Panc1 (cell line): ENCODE data around the gene PTGDR2. TPM values are rescaled to one million over a fixed set of nuclear protein-coding genes. Genes with fewer than 3 reads are reported as not detected.

Experiments
- ATAC-seq: fragments of 200-7000 bp; cut with Tn5 transposase; 2 replicates; pipeline ENCODE4 v1.9.1; 2020; ENCODE audit warnings: mild to moderate bottlenecking, moderate library complexity
- BruUV-seq: library from RNA; stranded (reverse); fragments of 400-500 nt; replicated peaks from 2 replicates; lab custom pipeline; 2021; lab: Mats Ljungman, UMichigan
- CTCF ChIA-PET: fragments of 300-600 bp; sonication (Branson Sonifier 250); formaldehyde crosslinking; loops from one replicate; lab custom pipeline; 2022; ENCODE audit warnings: antibody characterized with exemption; lab: Charles Lee
- POLR2A ChIA-PET: fragments of 300-600 bp; sonication (Branson Sonifier 250); formaldehyde crosslinking; loops from one replicate; lab custom pipeline; 2022; ENCODE audit warnings: antibody characterized with exemption; lab: Charles Lee
- DNase-seq: peaks from one replicate; pipeline ENCODE4 v3.0.0-alpha.2; 2010; ENCODE audit warnings: low read depth, low spot score
- H3K27ac ChIP-seq: 2 replicates; pipeline ENCODE4 v1.5.1; 2011; ENCODE audit warnings: mild to moderate bottlenecking, low read length, inconsistent platforms
- H3K27me3 ChIP-seq: fragments of 200-500 bp; sonication (Bioruptor generic); 2 replicates; pipeline ENCODE4 v1.6.0; 2014; ENCODE audit warnings: low read length, inconsistent platforms; ENCODE audit not compliant: control insufficient read depth, insufficient read depth
- H3K36me3 ChIP-seq: fragments of 200-500 bp; sonication (Bioruptor generic); 2 replicates; pipeline ENCODE4 v1.5.1; 2014; ENCODE audit warnings: inconsistent platforms, mild to moderate bottlenecking, low read length, moderate library complexity; ENCODE audit not compliant: control insufficient read depth, insufficient read depth
- H3K4me1 ChIP-seq: 2 replicates; pipeline ENCODE4 v1.5.1; 2011; ENCODE audit warnings: inconsistent platforms, mild to moderate bottlenecking, low read length, moderate library complexity; ENCODE audit not compliant: control insufficient read depth, insufficient read depth
- H3K4me3 ChIP-seq, 2 experiments: 2 replicates each; pipeline ENCODE4 v1.5.1; 2011 to 2012; ENCODE audit warnings: low read depth in 2 of 2, low read length in 2 of 2, mild to moderate bottlenecking in 2 of 2, inconsistent platforms in 1 of 2, moderate library complexity in 1 of 2
- H3K9me3 ChIP-seq: fragments of 200-500 bp; sonication (Bioruptor generic); 2 replicates; pipeline ENCODE4 v1.5.1; 2014; ENCODE audit warnings: low read depth, mild to moderate bottlenecking, inconsistent platforms, low read length, moderate library complexity; ENCODE audit not compliant: control insufficient read depth, insufficient read depth
- CTCF ChIP-seq: fragments of 450-650 bp; IDR thresholded peaks from 2 replicates; pipeline ENCODE4 v1.5.1; 2017; ENCODE audit warnings: mild to moderate bottlenecking
- POLR2AphosphoS5 ChIP-seq: IDR thresholded peaks from 2 replicates; pipeline ENCODE4 v1.6.1; 2012; ENCODE audit warnings: mild to moderate bottlenecking, low read depth, low read length, moderate library complexity
- SIN3A ChIP-seq: IDR thresholded peaks from 2 replicates; pipeline ENCODE4 v1.6.1; 2012; ENCODE audit warnings: low read depth, mild to moderate bottlenecking, low read length, moderate library complexity, borderline replicate concordance; ENCODE audit not compliant: insufficient read depth
- TCF7L2 ChIP-seq: IDR thresholded peaks from 2 replicates; pipeline ENCODE4 v1.6.1; 2011; ENCODE audit warnings: mild to moderate bottlenecking, low read depth, low read length, inconsistent platforms
- in situ Hi-C: cut with HindIII; loops from 2 replicates; pipeline ENCODE4 v1.10.0; 2016; ENCODE audit warnings: low sequenced_read_pairs, low pct_unique_long_range_greater_than_20kb
- intact Hi-C: fragments of 100-400 bp; cut with micrococcal nuclease; formaldehyde crosslinking; loops from one replicate; pipeline ENCODE4 v1.10.0; 2022; ENCODE audit not compliant: unreplicated experiment
- total RNA-seq: library from RNA; stranded (reverse); gene quantifications from one replicate; pipeline ENCODE4 v1.2.1, GENCODE V29; 2021; ENCODE audit not compliant: unreplicated experiment
- TF ChIP-seq, protein P1 (sequence below), 2 experiments: IDR thresholded peaks; 2 replicates each; pipeline ENCODE4 v1.6.1; 2011 to 2012; ENCODE audit warnings: low read depth in 2 of 2, control low read depth in 1 of 2, low read length in 1 of 2, mild to moderate bottlenecking in 1 of 2, moderate library complexity in 1 of 2; ENCODE audit not compliant: insufficient read depth in 1 of 2

PTGDR2 gene
- total RNA-seq, 1 experiment from 2014 or later, result not detected

DNA sequence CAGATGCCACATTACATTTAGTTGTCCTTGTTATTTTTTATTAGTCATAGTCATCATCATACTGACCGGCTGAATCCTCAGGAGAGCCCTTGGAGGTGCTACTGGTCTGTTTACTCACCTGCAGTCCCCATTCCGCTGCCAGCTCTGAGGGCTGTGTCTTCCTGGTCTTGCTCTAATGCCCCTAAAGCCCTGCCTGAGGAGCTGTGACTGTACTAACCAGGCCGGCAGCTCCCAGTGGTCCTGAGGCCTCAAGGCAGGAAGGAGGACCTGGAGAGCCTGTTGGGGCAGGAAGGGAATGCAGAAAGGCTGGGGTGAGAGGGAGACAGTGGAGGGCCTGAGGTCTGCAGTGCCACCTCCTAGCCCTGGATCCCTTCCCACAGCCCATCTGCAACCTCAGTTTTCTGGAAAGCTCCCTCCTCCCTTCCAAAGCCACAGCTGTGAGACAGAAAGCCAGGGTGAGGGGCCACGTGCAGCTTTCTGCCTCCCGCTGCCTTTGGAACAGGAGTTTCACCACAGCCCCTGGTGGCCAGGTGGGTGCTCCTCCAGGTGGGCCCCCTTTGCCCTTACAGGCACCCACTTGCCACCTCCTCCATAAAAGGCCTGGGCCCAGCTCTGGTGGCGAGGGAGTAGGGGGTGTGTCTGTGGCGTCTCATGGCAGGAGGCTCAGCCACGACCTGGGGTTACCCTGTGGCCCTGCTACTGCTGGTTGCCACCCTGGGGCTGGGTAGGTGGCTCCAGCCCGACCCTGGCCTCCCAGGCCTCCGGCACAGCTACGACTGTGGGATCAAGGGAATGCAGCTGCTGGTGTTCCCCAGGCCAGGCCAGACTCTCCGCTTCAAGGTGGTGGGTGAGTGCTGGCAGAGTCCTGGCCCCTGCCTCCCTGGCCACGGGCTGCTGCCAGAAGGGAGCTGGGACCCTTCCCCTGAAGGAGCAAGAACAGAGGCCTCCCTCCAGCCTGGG lies 11.4 kb upstream of the PTGDR2 start, which contains the start of gene ZP1:
Gene ZP1, plus strand, starts transcription at position 632 of the 960 bp plus-strand sequence. Its CDS starts 20 bp downstream, at position 652.
- ChIA-PET CTCF (interaction anchor here (0.7 kb wide), 2 partner anchors 36 to 1695 kb away, joined by 3 to 4 read pairs; partner anchors contain the start of gene DTX4), POLR2A (no interaction called here)

GRCh38 chr11:60864856-60865513 lies 9.2 kb upstream of the PTGDR2 start:
- H3K27me3 ChIP-seq, result no peaks in the 10 kb centered on the region
- in situ Hi-C loops, result no loop called here
- DNase-seq, result no peak
- BruUV-seq, result no TSS peak
- no peaks in the 10 kb centered on the region for H3K36me3 ChIP-seq
- no peak overlapping the region for H3K4me3 ChIP-seq
- no peaks in the 10 kb centered on the region for H3K9me3 ChIP-seq
- no peaks in the 10 kb centered on the region for H3K4me1 ChIP-seq
- ATAC-seq, result no peak
- intact Hi-C loops, result no loop called here
- TF ChIP-seq, protein P1, sequence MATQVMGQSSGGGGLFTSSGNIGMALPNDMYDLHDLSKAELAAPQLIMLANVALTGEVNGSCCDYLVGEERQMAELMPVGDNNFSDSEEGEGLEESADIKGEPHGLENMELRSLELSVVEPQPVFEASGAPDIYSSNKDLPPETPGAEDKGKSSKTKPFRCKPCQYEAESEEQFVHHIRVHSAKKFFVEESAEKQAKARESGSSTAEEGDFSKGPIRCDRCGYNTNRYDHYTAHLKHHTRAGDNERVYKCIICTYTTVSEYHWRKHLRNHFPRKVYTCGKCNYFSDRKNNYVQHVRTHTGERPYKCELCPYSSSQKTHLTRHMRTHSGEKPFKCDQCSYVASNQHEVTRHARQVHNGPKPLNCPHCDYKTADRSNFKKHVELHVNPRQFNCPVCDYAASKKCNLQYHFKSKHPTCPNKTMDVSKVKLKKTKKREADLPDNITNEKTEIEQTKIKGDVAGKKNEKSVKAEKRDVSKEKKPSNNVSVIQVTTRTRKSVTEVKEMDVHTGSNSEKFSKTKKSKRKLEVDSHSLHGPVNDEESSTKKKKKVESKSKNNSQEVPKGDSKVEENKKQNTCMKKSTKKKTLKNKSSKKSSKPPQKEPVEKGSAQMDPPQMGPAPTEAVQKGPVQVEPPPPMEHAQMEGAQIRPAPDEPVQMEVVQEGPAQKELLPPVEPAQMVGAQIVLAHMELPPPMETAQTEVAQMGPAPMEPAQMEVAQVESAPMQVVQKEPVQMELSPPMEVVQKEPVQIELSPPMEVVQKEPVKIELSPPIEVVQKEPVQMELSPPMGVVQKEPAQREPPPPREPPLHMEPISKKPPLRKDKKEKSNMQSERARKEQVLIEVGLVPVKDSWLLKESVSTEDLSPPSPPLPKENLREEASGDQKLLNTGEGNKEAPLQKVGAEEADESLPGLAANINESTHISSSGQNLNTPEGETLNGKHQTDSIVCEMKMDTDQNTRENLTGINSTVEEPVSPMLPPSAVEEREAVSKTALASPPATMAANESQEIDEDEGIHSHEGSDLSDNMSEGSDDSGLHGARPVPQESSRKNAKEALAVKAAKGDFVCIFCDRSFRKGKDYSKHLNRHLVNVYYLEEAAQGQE (IDR thresholded peaks at IDR 0.05; ENCODE audit: insufficient read depth in 1 of 2, low read depth in 2 of 2, low read length in 1 of 2), result no peak
- TF ChIP-seq POLR2AphosphoS5 (no peak), CTCF (no peak), SIN3A (no peak), TCF7L2 (no peak)
- no peak overlapping the region for H3K27ac ChIP-seq
- POLR2A ChIA-PET, result no interaction called here
- CTCF ChIA-PET, result no interaction called here

More for the DNA sequence above, 11.4 kb upstream of the PTGDR2 start, which contains the start of gene ZP1:
- Histone ChIP-seq H3K9me3 (no peaks in the 10 kb centered on the region), H3K27me3 (no peaks in the 10 kb centered on the region), H3K36me3 (no peaks in the 10 kb centered on the region), H3K4me3 (no peak within 1 kb of the TSS), H3K27ac (no peak within 1 kb of the TSS), H3K4me1 (no peaks in the 10 kb centered on the region)
- no TSS peak for BruUV-seq
- in situ Hi-C loops, result no loop called here
- intact Hi-C loops, result no loop called here
- DNase-seq (no peak), ATAC-seq (no peak)
- TF ChIP-seq, protein P1 (IDR thresholded peaks at IDR 0.05; ENCODE audit: insufficient read depth in 1 of 2, low read depth in 2 of 2, low read length in 1 of 2), result no peak
- TF ChIP-seq SIN3A, result no peak
- no peak for TF ChIP-seq CTCF
- no peak for TF ChIP-seq POLR2AphosphoS5
- TF ChIP-seq TCF7L2, result no peak
